Measurements from ENCODE around the gene STK38.

DNA sequence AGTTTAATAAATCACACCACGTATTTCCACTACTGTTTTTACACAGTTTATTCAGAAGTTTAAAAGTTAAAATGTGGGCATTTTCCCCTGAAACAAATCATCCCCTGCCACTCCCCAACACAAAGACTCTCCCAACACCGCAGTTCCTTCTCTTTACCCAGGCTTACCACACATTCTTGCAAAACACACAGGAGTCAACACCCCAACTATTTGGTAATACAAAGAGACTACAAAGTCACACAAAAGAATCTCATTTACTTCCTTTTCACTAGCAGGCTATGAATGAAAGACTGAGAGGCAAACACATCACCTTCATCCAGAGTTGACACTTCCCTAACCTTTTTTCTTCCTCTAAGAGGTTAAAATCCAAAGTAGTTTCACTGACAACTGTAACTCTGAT lies 53.4 kb downstream of the STK38 start:
- TF ChIP-seq, protein P1, sequence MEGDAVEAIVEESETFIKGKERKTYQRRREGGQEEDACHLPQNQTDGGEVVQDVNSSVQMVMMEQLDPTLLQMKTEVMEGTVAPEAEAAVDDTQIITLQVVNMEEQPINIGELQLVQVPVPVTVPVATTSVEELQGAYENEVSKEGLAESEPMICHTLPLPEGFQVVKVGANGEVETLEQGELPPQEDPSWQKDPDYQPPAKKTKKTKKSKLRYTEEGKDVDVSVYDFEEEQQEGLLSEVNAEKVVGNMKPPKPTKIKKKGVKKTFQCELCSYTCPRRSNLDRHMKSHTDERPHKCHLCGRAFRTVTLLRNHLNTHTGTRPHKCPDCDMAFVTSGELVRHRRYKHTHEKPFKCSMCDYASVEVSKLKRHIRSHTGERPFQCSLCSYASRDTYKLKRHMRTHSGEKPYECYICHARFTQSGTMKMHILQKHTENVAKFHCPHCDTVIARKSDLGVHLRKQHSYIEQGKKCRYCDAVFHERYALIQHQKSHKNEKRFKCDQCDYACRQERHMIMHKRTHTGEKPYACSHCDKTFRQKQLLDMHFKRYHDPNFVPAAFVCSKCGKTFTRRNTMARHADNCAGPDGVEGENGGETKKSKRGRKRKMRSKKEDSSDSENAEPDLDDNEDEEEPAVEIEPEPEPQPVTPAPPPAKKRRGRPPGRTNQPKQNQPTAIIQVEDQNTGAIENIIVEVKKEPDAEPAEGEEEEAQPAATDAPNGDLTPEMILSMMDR (conservative IDR thresholded peaks at IDR 0.05 in 1 of 2, IDR thresholded peaks at IDR 0.05 in 1 of 2; ENCODE audit: low read depth in 1 of 2, low read length in 2 of 2): no peak
- TF ChIP-seq EZH2 (IDR thresholded peaks at IDR 0.05; ENCODE audit: low read length, missing control alignments): no peak
